IMR-90 (cell line): ENCODE measurements around the gene SLC30A1.

ENCODE experiments used
- CEBPB ChIP-seq: IDR thresholded peaks from 2 replicates; pipeline ENCODE4 v1.6.1; 2012; ENCODE audit warnings: low read depth, low read length, improper control_type of control experiment
- FOS ChIP-seq: fragments of 150-350 bp; IDR thresholded peaks from 2 replicates; pipeline ENCODE4 v1.6.1; 2016; ENCODE audit warnings: low read depth, low read length
- MAFK ChIP-seq: IDR thresholded peaks from 2 replicates; pipeline ENCODE4 v1.6.1; 2012; ENCODE audit warnings: low read depth, low read length, improper control_type of control experiment
- MAZ ChIP-seq: IDR thresholded peaks from 2 replicates; pipeline ENCODE4 v1.6.1; 2012; ENCODE audit warnings: low read depth, mild to moderate bottlenecking, low read length, improper control_type of control experiment, moderate library complexity, borderline replicate concordance
- NFE2L2 ChIP-seq: fragments of 150-350 bp; IDR thresholded peaks from 2 replicates; pipeline ENCODE4 v1.6.1; 2016; ENCODE audit warnings: low read depth, mild to moderate bottlenecking, low read length
- POLR2A ChIP-seq: IDR thresholded peaks from 2 replicates; pipeline ENCODE4 v1.6.1; 2012; ENCODE audit warnings: mild to moderate bottlenecking, low read depth, low read length
- RFX5 ChIP-seq: IDR thresholded peaks from 2 replicates; pipeline ENCODE4 v1.8.0; 2012; ENCODE audit warnings: low read depth, mild to moderate bottlenecking, low read length, moderate library complexity
- SMC3 ChIP-seq: fragments of 150-350 bp; IDR thresholded peaks from 2 replicates; pipeline ENCODE4 v1.6.1; 2016; ENCODE audit warnings: low read depth, mild to moderate bottlenecking, antibody characterized with exemption, low read length, moderate library complexity
- TF ChIP-seq, protein P1 (sequence below): conservative IDR thresholded peaks from 2 replicates; pipeline ENCODE4 v1.5.1; 2012; ENCODE audit warnings: mild to moderate bottlenecking, low read depth, low read length, improper control_type of control experiment
- TF ChIP-seq, protein P2 (sequence below): fragments of 150-350 bp; IDR thresholded peaks from 2 replicates; pipeline ENCODE4 v1.6.1; 2017; ENCODE audit warnings: mild to moderate bottlenecking, antibody characterized with exemption, low read length, low read depth
- TF ChIP-seq, protein P3 (sequence below): fragments of 150-350 bp; IDR thresholded peaks from 2 replicates; pipeline ENCODE4 v1.6.1; 2016; ENCODE audit warnings: low read depth, mild to moderate bottlenecking, low read length, moderate library complexity, borderline replicate concordance

DNA sequence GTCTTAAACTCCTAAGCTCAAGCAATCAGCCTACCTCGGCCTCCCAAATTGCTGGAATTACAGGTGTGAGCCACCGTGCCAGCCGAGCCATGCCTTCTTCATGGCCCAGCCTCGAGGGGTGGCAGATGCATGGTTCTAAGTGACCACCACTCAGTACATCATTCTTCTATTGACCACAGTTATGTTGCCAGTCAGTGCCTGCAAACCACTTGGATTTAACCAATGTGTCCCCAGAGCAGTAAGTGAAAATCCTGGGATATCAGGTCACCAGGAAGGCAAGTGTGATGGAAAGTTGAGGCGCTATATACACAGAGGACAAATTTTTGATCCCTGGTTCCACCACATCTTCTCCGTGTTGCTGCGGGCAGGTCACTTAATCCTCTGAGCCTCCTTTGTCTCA, 50.0 kb downstream of the SLC30A1 start:
- no peak for TF ChIP-seq POLR2A
- TF ChIP-seq, protein P1, sequence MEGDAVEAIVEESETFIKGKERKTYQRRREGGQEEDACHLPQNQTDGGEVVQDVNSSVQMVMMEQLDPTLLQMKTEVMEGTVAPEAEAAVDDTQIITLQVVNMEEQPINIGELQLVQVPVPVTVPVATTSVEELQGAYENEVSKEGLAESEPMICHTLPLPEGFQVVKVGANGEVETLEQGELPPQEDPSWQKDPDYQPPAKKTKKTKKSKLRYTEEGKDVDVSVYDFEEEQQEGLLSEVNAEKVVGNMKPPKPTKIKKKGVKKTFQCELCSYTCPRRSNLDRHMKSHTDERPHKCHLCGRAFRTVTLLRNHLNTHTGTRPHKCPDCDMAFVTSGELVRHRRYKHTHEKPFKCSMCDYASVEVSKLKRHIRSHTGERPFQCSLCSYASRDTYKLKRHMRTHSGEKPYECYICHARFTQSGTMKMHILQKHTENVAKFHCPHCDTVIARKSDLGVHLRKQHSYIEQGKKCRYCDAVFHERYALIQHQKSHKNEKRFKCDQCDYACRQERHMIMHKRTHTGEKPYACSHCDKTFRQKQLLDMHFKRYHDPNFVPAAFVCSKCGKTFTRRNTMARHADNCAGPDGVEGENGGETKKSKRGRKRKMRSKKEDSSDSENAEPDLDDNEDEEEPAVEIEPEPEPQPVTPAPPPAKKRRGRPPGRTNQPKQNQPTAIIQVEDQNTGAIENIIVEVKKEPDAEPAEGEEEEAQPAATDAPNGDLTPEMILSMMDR, result no peak
- TF ChIP-seq FOS, result no peak
- no peak for TF ChIP-seq CEBPB
- TF ChIP-seq MAFK, result no peak
- TF ChIP-seq, protein P2, sequence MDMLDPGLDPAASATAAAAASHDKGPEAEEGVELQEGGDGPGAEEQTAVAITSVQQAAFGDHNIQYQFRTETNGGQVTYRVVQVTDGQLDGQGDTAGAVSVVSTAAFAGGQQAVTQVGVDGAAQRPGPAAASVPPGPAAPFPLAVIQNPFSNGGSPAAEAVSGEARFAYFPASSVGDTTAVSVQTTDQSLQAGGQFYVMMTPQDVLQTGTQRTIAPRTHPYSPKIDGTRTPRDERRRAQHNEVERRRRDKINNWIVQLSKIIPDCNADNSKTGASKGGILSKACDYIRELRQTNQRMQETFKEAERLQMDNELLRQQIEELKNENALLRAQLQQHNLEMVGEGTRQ, result no peak
- TF ChIP-seq SMC3, result no peak
- no peak for TF ChIP-seq NFE2L2
- no peak for TF ChIP-seq MAZ
- TF ChIP-seq, protein P3, sequence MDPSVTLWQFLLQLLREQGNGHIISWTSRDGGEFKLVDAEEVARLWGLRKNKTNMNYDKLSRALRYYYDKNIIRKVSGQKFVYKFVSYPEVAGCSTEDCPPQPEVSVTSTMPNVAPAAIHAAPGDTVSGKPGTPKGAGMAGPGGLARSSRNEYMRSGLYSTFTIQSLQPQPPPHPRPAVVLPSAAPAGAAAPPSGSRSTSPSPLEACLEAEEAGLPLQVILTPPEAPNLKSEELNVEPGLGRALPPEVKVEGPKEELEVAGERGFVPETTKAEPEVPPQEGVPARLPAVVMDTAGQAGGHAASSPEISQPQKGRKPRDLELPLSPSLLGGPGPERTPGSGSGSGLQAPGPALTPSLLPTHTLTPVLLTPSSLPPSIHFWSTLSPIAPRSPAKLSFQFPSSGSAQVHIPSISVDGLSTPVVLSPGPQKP, result no peak
- no peak for TF ChIP-seq RFX5
